ENCODE data around the gene SRSF1.

DNA sequence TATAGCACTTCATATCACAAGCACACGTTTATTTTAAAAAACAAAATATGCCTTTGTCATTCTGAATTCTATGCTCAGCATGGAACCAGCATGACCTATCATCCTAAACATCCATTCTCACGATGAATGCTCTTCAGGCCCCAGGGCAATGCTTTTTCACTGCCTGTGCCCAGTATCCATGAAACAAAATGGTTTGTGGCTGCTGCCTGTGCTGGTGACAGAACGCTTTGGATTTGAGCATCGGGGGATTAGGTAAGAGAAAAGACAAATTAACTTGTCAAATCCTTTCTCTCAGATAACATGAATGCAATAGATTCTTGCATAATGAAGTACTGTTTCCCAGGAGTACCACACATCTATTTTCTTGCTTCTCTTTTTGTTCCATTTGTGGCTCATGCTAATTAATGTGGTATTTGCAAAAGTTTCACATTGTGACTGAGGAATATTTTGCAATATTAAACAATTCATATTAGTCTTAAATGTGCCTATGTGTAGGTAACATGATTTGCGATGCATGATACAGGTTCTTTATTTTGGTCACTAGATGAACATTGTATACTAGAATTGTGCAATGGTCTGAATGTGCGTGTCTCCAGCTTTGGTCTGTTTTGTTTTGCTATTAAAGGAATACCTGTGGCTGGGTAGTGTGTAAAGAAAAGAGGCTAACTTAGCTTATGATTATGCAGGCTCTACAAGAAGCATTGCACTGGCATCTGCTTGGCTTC is 25.8 kb upstream of the SRSF1 start:
- TF ChIP-seq, protein P1, sequence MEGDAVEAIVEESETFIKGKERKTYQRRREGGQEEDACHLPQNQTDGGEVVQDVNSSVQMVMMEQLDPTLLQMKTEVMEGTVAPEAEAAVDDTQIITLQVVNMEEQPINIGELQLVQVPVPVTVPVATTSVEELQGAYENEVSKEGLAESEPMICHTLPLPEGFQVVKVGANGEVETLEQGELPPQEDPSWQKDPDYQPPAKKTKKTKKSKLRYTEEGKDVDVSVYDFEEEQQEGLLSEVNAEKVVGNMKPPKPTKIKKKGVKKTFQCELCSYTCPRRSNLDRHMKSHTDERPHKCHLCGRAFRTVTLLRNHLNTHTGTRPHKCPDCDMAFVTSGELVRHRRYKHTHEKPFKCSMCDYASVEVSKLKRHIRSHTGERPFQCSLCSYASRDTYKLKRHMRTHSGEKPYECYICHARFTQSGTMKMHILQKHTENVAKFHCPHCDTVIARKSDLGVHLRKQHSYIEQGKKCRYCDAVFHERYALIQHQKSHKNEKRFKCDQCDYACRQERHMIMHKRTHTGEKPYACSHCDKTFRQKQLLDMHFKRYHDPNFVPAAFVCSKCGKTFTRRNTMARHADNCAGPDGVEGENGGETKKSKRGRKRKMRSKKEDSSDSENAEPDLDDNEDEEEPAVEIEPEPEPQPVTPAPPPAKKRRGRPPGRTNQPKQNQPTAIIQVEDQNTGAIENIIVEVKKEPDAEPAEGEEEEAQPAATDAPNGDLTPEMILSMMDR (IDR thresholded peaks at IDR 0.05) = no peak
- no peak for TF ChIP-seq EP300 (IDR thresholded peaks at IDR 0.05; ENCODE audit: low read depth)
- TF ChIP-seq POLR2A (IDR thresholded peaks at IDR 0.05) = no peak

Data from transverse colon (tissue), 3 donors.